Urinary bladder (tissue), 2 donors: Measurements from ENCODE around the gene CRTAC1. TPM values are rescaled to one million over a fixed set of nuclear protein-coding genes. Genes with fewer than 3 reads are reported as not detected.

Experiments
- polyA plus RNA-seq: library from polyadenylated mRNA; stranded (reverse); fragments of 200-250 nt; gene quantifications from one replicate; pipeline ENCODE4 v1.2.3, GENCODE V29; 2013
- small RNA-seq: library from RNA; depleted of rRNA; stranded (forward); fragments of <200 nt; gene quantifications from one replicate; pipeline ENCODE3, GENCODE V24; 2014
- total RNA-seq: library from RNA; depleted of rRNA; stranded (reverse); fragments of >200 nt; gene quantifications from one replicate; pipeline ENCODE4 v1.2.3, GENCODE V29; 2014
- donor health status: healthy.

The CRTAC1 gene
- total and polyA plus RNA-seq, 2 donors, result 3.7 to 7.5 TPM

Small RNAs within 50 kb of the gene (small RNA-seq; reads per million reads assigned to genes)
- not detected for gene AL355301.1

Other genes starting within 250 kb of the CRTAC1 start
- 0.11 TPM for gene GOLGA7B, start 180.8 kb downstream of the CRTAC1 start, total RNA-seq
- gene GOLGA7B, start 180.8 kb downstream of the CRTAC1 start, polyA plus RNA-seq, result 0.56 TPM
- 24.0 TPM for gene R3HCC1L, start 104.0 kb upstream of the CRTAC1 start, total RNA-seq
- 9.5 TPM for gene R3HCC1L, start 104.0 kb upstream of the CRTAC1 start, polyA plus RNA-seq
- 8.8 TPM for gene LOXL4, start 237.6 kb upstream of the CRTAC1 start, total RNA-seq
- gene LOXL4, start 237.6 kb upstream of the CRTAC1 start, polyA plus RNA-seq, result 6.6 TPM